Smooth muscle cell (in vitro differentiated cells): ENCODE results near the gene DNAAF9. TPM values are rescaled to one million over a fixed set of nuclear protein-coding genes. Genes with fewer than 3 reads are reported as not detected.

ENCODE experiments used
- DNase-seq: peaks from one replicate; lab custom pipeline; 2025; ENCODE audit not compliant: unreplicated experiment; lab: John Stamatoyannopoulos, UW
- H2AFZ ChIP-seq: fragments of 200-600 bp; sonication (generic); 2 replicates; pipeline ENCODE4 v1.6.0; 2016; ENCODE audit warnings: antibody characterized with exemption, low read depth, mild to moderate bottlenecking
- H3F3A ChIP-seq: fragments of 200-600 bp; sonication (generic); 2 replicates; pipeline ENCODE4 v1.6.0; 2017; ENCODE audit warnings: antibody characterized with exemption, low read depth
- H3K27ac ChIP-seq: fragments of 200-600 bp; sonication (generic); 2 replicates; pipeline ENCODE4 v1.5.1; 2016; ENCODE audit warnings: low read depth, mild to moderate bottlenecking
- H3K27me3 ChIP-seq: fragments of 200-600 bp; sonication (generic); 2 replicates; pipeline ENCODE4 v1.6.1; 2016; ENCODE audit warnings: low read depth, mild to moderate bottlenecking
- H3K36me3 ChIP-seq: fragments of 200-600 bp; sonication (generic); 2 replicates; pipeline ENCODE4 v1.5.1; 2016; ENCODE audit warnings: low read depth
- H3K4me1 ChIP-seq: fragments of 200-600 bp; sonication (generic); 2 replicates; pipeline ENCODE4 v1.5.1; 2016; ENCODE audit warnings: low read depth
- H3K4me2 ChIP-seq: fragments of 200-600 bp; sonication (generic); 2 replicates; pipeline ENCODE4 v1.6.0; 2016; ENCODE audit warnings: mild to moderate bottlenecking
- H3K4me3 ChIP-seq: fragments of 200-600 bp; sonication (generic); 2 replicates; pipeline ENCODE4 v1.5.1; 2016; ENCODE audit warnings: mild to moderate bottlenecking
- H3K79me2 ChIP-seq: fragments of 200-600 bp; sonication (generic); 2 replicates; pipeline ENCODE4 v1.6.0; 2016; ENCODE audit warnings: low read depth, mild to moderate bottlenecking
- H3K9ac ChIP-seq: fragments of 200-600 bp; sonication (generic); 2 replicates; pipeline ENCODE4 v1.6.0; 2016; ENCODE audit warnings: low read depth
- H3K9me3 ChIP-seq: fragments of 200-600 bp; sonication (generic); replicated peaks from 2 replicates; pipeline ENCODE4 v1.5.1; 2016; ENCODE audit warnings: low read depth
- H4K20me1 ChIP-seq: fragments of 200-600 bp; sonication (generic); 2 replicates; pipeline ENCODE4 v1.6.0; 2016; ENCODE audit warnings: low read depth
- CTCF ChIP-seq: fragments of 200-600 bp; sonication (generic); IDR thresholded peaks from 2 replicates; pipeline ENCODE4 v1.5.1; 2017; ENCODE audit warnings: borderline replicate concordance, mild to moderate bottlenecking, antibody characterized with exemption; ENCODE audit not compliant: insufficient read depth, poor library complexity, severe bottlenecking
- WGBS: methylation state at CpG from one replicate; pipeline ENCODE4 v1.1.7; 2016; ENCODE audit warnings: low lambda C conversion rate; 5-methylcytosine and 5-hydroxymethylcytosine counted together
- polyA plus RNA-seq: library from polyadenylated mRNA; unstranded; fragments of >200 nt; fragmentation: Nextera tagmentation; extraction: Ambion mirVana; gene quantifications from 2 replicates; pipeline ENCODE4 v1.2.1, GENCODE V29; 2016
- small RNA-seq: library from RNA; depleted of rRNA; stranded (forward); fragments of <200 nt; gene quantifications from one replicate; pipeline ENCODE3, GENCODE V24; 2014
- total RNA-seq: library from RNA; depleted of rRNA; stranded (reverse); fragments of >200 nt; gene quantifications from 2 replicates; pipeline ENCODE4 v1.2.3, GENCODE V29; 2014

The DNAAF9 gene
- total and polyA plus RNA-seq, 2 experiments from 2014 or later = 8.8 to 17.1 TPM

- no peak for TF ChIP-seq CTCF
- H3K9ac ChIP-seq = no peak overlapping the region
- 98% methylated on average over 3 of the region's 3 CpGs for WGBS
- no peak overlapping the region for H3K27ac ChIP-seq
- H2AFZ ChIP-seq = no peak overlapping the region
- H3K4me3 ChIP-seq = no peak overlapping the region
- H3K27me3 ChIP-seq = no peaks in the 10 kb centered on the region
- H3K79me2 ChIP-seq = no peaks in the 10 kb centered on the region
- no peak overlapping the region for H3K4me2 ChIP-seq
- H3K9me3 ChIP-seq = no peaks in the 10 kb centered on the region
- H3K36me3 ChIP-seq = no peaks in the 10 kb centered on the region
- peaks cover under 1% of the 10 kb centered on the region for H3K4me1 ChIP-seq
- H3F3A ChIP-seq = peaks cover 6% of the 10 kb centered on the region
- no peak for DNase-seq
- peaks cover 22% of the 10 kb centered on the region for H4K20me1 ChIP-seq
Observed at GRCh38 chr20:3364323-3365013, 43.0 kb downstream of the DNAAF9 start.

DNA sequence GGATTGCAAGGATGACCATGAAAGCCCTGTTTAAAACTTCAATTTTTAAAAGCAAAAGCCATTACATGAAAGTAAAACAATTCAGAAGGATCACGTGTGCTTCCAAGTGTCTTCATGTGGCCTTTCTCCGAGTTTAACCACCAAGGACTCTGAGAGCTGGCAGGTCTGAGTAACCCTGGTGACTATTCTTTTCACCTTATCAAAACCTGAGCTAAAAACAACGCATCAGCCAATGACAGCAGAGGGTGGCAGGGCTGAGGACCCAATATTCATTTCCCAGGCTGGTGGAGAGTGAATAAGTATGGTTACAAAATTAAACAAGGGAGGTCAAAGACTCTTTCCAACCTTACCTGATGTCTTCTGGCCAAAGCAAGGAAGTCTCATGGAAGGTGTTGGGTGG is 46.7 kb downstream of the DNAAF9 start:
- TF ChIP-seq CTCF = no peak
- no peak overlapping the region for H2AFZ ChIP-seq
- no peak overlapping the region for H3K4me2 ChIP-seq
- H3K4me3 ChIP-seq = no peak overlapping the region
- no peak for DNase-seq
- no peak overlapping the region for H3K27ac ChIP-seq
- peaks cover 4% of the 10 kb centered on the region for H4K20me1 ChIP-seq
- H3K79me2 ChIP-seq = no peaks in the 10 kb centered on the region
- H3F3A ChIP-seq = no peaks in the 10 kb centered on the region
- peaks cover 4% of the 10 kb centered on the region for H3K4me1 ChIP-seq
- no peak overlapping the region for H3K9ac ChIP-seq
- H3K27me3 ChIP-seq = no peaks in the 10 kb centered on the region
- no peaks in the 10 kb centered on the region for H3K36me3 ChIP-seq
- H3K9me3 ChIP-seq = no peaks in the 10 kb centered on the region
- 87% methylated on average over 3 of the region's 3 CpGs for WGBS

GRCh38 chr20:3358676-3359340 is 48.7 kb downstream of the DNAAF9 start:
- WGBS = 94% methylated on average over 5 of the region's 5 CpGs
- no peak for DNase-seq
- Histone ChIP-seq H3K4me3 (no peak overlapping the region), H3K27me3 (no peaks in the 10 kb centered on the region), H2AFZ (no peak overlapping the region), H3K4me1 (peaks cover 4% of the 10 kb centered on the region), H3K9me3 (no peaks in the 10 kb centered on the region), H4K20me1 (no peaks in the 10 kb centered on the region), H3K79me2 (no peaks in the 10 kb centered on the region), H3F3A (no peaks in the 10 kb centered on the region), H3K4me2 (no peak overlapping the region), H3K36me3 (no peaks in the 10 kb centered on the region), H3K27ac (no peak overlapping the region), H3K9ac (no peak overlapping the region)
- TF ChIP-seq CTCF = no peak

Small RNA genes within 50 kb of the gene (small RNA-seq; reads per million reads assigned to genes)
- gene RF00012 (not detected), gene RNU6-1019P (not detected)

Other genes starting within 250 kb of the DNAAF9 start
- 17.2 and 24.2 TPM in 2 replicates for gene FASTKD5, start 247.8 kb downstream of the DNAAF9 start, total RNA-seq
- 11.8 TPM in 2 replicates for gene FASTKD5, start 247.8 kb downstream of the DNAAF9 start, polyA plus RNA-seq
- gene UBOX5, start 247.8 kb downstream of the DNAAF9 start, total RNA-seq = 3.4 and 4.9 TPM in 2 replicates
- gene UBOX5, start 247.8 kb downstream of the DNAAF9 start, polyA plus RNA-seq = 8.1 and 9.0 TPM in 2 replicates
- 3.6 and 6.9 TPM in 2 replicates for gene LZTS3, start 234.1 kb downstream of the DNAAF9 start, total RNA-seq
- 6.1 and 9.0 TPM in 2 replicates for gene LZTS3, start 234.1 kb downstream of the DNAAF9 start, polyA plus RNA-seq
- 20.4 and 55.4 TPM in 2 replicates for gene DDRGK1, start 203.0 kb downstream of the DNAAF9 start, total RNA-seq
- 48.0 and 66.6 TPM in 2 replicates for gene DDRGK1, start 203.0 kb downstream of the DNAAF9 start, polyA plus RNA-seq
- 18.9 and 20.4 TPM in 2 replicates for gene ITPA, start 198.2 kb downstream of the DNAAF9 start, total RNA-seq
- 51.6 and 55.8 TPM in 2 replicates for gene ITPA, start 198.2 kb downstream of the DNAAF9 start, polyA plus RNA-seq
- gene SLC4A11, start 168.5 kb downstream of the DNAAF9 start, total RNA-seq = 0.27 and 0.45 TPM in 2 replicates
- 1.5 and 3.4 TPM in 2 replicates for gene SLC4A11, start 168.5 kb downstream of the DNAAF9 start, polyA plus RNA-seq
- 44.0 and 47.3 TPM in 2 replicates for gene ATRN, start 63.3 kb upstream of the DNAAF9 start, total RNA-seq
- gene ATRN, start 63.3 kb upstream of the DNAAF9 start, polyA plus RNA-seq = 14.0 and 17.9 TPM in 2 replicates